Mucosa of stomach (tissue), 1 donor: ENCODE measurements around the gene ABCC4.

Experiments
- H3K27me3 ChIP-seq: one replicate; pipeline ENCODE4 v1.7.0; 2013; ENCODE audit warnings: mild to moderate bottlenecking, low read length; ENCODE audit not compliant: control insufficient read depth, insufficient read depth
- H3K36me3 ChIP-seq: one replicate; pipeline ENCODE4 v1.7.0; 2013; ENCODE audit warnings: low read length; ENCODE audit not compliant: control insufficient read depth, insufficient read depth
- H3K4me1 ChIP-seq: one replicate; pipeline ENCODE4 v1.7.0; 2013; ENCODE audit warnings: mild to moderate bottlenecking, low read length; ENCODE audit not compliant: control insufficient read depth, insufficient read depth
- H3K4me3 ChIP-seq: one replicate; pipeline ENCODE4 v1.7.0; 2013; ENCODE audit warnings: low read length
- H3K9ac ChIP-seq: one replicate; pipeline ENCODE4 v1.7.0; 2013; ENCODE audit warnings: mild to moderate bottlenecking, low read length, moderate library complexity
- H3K9me3 ChIP-seq: one replicate; pipeline ENCODE4 v1.7.0; 2013; ENCODE audit warnings: mild to moderate bottlenecking, low read length, moderate library complexity; ENCODE audit not compliant: control insufficient read depth
- donor health status: Pancreatic carcinoma.

The ABCC4 gene

DNA sequence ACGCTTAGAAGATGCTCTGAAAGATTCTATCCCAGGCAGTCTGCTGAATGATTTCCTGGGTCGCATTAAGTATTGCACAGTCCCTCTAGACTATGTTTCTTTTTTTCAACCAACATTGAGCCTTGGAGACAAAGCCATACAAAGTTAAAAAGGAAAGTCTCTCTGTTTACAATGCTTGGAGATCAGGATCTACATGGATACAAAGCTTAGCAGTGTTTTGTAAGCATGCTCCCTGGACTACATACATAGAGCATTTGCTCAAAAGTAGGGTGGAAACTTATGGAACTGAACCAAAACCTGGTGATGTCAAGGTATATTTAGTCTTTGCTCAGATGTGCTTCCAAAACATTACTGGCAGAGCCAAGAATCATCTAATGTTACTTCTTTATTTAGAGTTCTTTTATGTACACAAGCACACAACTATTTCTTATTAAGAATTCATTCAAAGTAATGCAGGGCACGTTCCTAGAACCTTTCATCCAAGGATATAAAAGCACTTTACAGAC, 241.2 kb downstream of the ABCC4 start:
- Histone ChIP-seq H3K27me3 (no peaks in the 10 kb centered on the region), H3K9me3 (no peaks in the 10 kb centered on the region), H3K9ac (no peak overlapping the region), H3K36me3 (no peaks in the 10 kb centered on the region), H3K4me3 (no peak overlapping the region), H3K4me1 (no peaks in the 10 kb centered on the region)

DNA sequence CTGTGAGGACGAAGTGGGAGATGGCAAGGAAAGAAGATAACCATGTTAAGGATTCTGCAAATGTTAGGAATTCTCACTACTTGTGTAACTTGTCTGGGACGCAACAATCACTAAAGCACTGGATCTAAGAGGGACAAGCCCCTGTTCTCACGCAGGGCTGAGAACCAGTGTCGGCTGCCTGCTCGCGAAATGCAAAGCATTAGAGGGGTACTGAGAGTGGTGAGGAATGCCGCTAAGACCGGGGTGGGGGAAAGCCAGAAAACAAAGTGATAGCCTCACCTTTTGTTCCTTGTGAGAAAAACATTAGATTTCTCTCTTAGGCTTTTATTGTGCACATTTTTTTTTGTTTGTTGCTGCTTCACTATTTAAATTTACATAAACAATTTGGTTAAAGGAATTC, 241.9 kb downstream of the ABCC4 start:
- H3K4me1 ChIP-seq = no peaks in the 10 kb centered on the region
- no peaks in the 10 kb centered on the region for H3K9me3 ChIP-seq
- H3K4me3 ChIP-seq = no peak overlapping the region
- no peaks in the 10 kb centered on the region for H3K36me3 ChIP-seq
- H3K27me3 ChIP-seq = no peaks in the 10 kb centered on the region
- no peak overlapping the region for H3K9ac ChIP-seq

DNA sequence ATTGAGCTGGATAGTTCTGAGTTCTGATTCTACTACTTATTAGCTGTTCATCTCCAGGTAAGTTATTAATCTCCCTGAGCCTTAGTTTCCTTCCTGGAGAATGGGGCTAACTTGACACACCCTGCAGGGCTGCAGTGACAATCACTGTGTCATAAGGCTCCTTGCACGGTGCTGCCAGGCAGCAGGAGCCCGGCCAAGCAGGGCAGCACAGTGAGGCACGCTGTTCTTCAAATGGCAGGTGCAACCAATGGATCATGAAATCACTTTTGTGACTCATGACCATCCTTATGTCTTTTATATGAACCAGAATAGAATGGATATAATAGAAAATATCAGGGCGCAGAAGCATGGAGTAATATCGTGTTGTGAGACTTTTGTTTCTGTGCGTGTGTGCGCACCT, 242.6 kb downstream of the ABCC4 start:
- Histone ChIP-seq H3K36me3 (no peaks in the 10 kb centered on the region), H3K27me3 (no peaks in the 10 kb centered on the region)

DNA sequence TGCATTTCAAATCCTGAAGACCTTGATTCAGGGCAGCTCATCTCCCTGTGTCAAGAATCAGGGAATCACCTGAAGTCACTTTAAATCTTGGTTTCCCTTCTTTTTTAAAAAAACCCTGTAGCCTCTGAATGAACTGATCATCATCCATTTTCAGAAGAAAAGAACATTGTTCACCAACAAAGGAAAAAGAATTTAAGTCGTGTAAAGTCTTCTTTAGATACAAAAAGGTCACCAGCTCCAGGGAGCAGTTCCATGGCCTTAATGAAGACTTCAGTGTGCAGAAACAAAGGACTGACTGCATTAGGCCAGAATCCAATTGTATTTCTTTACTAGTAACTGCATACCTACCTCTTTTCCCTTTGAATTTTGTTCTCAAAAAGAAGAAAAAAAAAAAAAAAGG, 245.0 kb downstream of the ABCC4 start:
- Histone ChIP-seq H3K9ac (no peak overlapping the region), H3K27me3 (no peaks in the 10 kb centered on the region), H3K9me3 (no peaks in the 10 kb centered on the region), H3K4me3 (no peak overlapping the region), H3K4me1 (no peaks in the 10 kb centered on the region), H3K36me3 (no peaks in the 10 kb centered on the region)

More for the DNA sequence above, 242.6 kb downstream of the ABCC4 start:
- no peak overlapping the region for H3K4me3 ChIP-seq
- no peak overlapping the region for H3K9ac ChIP-seq
- H3K9me3 ChIP-seq = no peaks in the 10 kb centered on the region
- H3K4me1 ChIP-seq = no peaks in the 10 kb centered on the region

DNA sequence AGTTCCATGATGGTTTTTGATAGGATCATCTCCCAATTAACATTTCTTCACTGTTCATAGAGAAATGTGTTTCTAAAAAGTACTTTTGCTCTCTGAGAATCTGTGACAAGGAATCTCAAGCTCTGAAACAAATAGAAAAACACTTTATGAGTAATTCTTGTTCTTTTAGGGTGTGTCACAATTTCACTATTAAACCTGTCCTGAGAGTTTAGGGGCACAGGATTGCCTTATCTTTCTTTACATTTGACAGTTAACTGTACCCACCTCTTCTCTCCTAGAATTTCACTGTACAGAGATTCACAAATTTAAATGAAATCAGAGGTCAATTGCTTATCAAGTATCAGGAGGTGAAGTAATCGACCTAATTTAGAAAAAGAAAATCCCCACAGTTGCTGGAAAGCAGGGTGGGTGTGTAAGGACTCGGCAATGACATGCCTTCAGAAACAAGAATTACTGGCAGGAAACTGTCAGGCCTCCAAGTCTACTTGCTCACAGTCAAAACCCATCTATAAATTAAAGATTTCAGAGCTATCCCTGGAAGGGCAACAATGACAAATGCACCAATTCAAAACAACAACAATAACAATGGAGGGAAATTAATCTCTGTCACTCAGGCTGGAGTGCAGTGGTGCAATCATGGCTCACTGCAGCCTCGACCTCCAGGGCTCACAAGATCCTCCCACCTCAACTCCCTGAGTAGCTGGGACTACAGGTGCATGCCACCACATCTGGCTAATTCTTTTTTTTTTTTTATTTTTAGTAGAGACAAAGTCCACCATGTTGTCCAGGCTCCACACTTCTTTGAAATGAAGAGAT, 250.2 kb downstream of the ABCC4 start:
- no peak overlapping the region for H3K4me3 ChIP-seq
- H3K27me3 ChIP-seq = no peaks in the 10 kb centered on the region
- H3K9ac ChIP-seq = no peak overlapping the region
- H3K9me3 ChIP-seq = no peaks in the 10 kb centered on the region
- no peaks in the 10 kb centered on the region for H3K36me3 ChIP-seq
- H3K4me1 ChIP-seq = peaks cover 7% of the 10 kb centered on the region

DNA sequence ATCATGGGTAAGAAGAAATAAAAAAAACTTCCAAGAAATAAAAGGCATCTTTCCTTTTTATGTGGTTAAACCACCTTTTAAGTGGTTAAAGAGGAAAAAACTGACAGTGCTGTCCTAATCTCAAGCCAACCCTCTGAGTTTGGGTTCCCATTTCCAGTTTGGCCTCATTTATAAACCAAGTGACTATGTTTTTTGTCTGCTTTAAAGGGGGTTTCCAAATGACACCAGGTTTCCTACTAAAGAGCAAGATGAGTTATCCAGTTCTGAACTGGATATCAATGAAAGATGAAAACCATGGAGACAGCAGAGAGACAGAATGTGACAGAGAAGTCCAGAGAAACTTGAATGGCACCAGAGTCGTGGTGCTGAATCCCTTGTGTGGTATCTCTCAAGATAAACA, 251.5 kb downstream of the ABCC4 start:
- Histone ChIP-seq H3K9ac (no peak overlapping the region), H3K4me3 (no peak overlapping the region), H3K9me3 (no peaks in the 10 kb centered on the region), H3K36me3 (no peaks in the 10 kb centered on the region), H3K27me3 (no peaks in the 10 kb centered on the region), H3K4me1 (peaks cover 7% of the 10 kb centered on the region)

DNA sequence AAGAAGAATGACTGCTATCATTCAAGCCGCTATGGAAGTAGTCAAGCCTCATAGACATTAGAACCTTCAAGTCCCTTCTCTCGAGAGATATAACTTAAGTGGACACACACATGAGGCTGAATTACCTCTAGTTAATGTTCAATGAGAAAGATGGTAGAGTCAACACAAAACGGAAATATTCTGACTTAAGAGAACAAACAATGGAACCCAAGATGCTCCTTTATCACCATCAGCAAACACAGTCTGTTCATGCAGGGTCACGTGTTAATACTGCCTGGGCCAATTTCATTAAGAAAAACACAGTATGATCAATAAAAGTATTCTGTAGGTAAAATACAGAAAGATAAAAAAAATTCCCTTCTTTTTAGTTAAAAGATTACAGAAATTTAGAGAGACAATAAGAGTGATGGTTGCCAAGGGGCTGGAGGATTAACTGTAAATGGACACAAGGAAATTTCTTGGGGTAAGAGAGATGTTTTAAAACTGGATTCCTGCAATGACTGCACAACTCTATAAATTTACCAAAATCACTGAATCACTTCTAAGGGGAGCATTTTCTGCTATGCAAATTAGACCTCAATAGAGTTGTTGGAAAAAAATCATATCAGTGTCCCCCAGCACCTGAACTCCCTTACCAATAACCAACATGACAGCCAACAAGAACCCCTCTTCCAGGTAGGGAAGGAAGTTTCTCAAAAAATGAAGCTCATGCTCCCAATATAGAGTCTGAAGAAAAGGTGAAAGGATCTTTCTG, 256.6 kb downstream of the ABCC4 start:
- Histone ChIP-seq H3K9me3 (no peaks in the 10 kb centered on the region), H3K9ac (no peak overlapping the region), H3K4me1 (no peaks in the 10 kb centered on the region), H3K27me3 (no peaks in the 10 kb centered on the region), H3K36me3 (no peaks in the 10 kb centered on the region), H3K4me3 (no peak overlapping the region)

DNA sequence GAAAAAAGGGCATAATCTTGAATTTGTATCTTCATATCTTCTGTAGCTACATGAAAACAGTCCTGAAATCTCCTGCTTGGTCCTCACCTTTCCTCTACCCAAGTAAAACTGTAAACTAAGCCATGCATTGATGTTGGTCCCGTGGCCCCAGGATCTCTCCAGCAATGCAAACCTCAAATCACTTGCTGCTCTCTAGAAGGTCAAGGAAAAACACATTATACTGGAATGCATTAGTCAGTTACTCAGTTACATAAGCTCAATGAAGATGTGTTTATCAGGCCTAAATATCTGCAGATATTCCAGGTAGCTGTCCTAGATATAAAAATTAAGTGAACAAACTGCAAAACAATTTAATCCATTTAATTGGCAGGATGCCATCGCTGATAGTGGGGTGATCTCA, 261.8 kb downstream of the ABCC4 start:
- Histone ChIP-seq H3K4me1 (no peaks in the 10 kb centered on the region), H3K36me3 (no peaks in the 10 kb centered on the region), H3K9ac (no peak overlapping the region), H3K9me3 (no peaks in the 10 kb centered on the region), H3K4me3 (no peak overlapping the region), H3K27me3 (no peaks in the 10 kb centered on the region)

DNA sequence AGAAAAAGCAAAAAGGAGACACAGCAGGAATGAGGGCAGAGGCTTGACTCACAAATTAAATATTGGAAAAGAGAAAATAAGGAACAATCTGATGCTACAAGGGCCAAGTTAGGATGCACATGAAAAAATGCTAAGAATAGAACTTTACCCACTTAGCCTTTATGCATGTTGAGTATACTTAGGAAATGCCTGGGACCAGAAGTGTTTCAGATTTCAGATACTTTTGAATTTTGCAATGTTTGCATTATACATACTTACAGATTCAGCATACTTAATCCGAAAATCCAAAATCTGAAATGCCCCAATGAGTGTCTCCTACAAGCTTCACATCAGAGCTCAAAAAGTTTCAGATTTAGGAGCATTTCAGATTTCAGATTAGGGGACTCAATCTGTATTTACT, 262.3 kb downstream of the ABCC4 start:
- Histone ChIP-seq H3K4me3 (no peak overlapping the region), H3K4me1 (peaks cover 4% of the 10 kb centered on the region), H3K9me3 (no peaks in the 10 kb centered on the region), H3K9ac (no peak overlapping the region), H3K36me3 (no peaks in the 10 kb centered on the region), H3K27me3 (no peaks in the 10 kb centered on the region)

DNA sequence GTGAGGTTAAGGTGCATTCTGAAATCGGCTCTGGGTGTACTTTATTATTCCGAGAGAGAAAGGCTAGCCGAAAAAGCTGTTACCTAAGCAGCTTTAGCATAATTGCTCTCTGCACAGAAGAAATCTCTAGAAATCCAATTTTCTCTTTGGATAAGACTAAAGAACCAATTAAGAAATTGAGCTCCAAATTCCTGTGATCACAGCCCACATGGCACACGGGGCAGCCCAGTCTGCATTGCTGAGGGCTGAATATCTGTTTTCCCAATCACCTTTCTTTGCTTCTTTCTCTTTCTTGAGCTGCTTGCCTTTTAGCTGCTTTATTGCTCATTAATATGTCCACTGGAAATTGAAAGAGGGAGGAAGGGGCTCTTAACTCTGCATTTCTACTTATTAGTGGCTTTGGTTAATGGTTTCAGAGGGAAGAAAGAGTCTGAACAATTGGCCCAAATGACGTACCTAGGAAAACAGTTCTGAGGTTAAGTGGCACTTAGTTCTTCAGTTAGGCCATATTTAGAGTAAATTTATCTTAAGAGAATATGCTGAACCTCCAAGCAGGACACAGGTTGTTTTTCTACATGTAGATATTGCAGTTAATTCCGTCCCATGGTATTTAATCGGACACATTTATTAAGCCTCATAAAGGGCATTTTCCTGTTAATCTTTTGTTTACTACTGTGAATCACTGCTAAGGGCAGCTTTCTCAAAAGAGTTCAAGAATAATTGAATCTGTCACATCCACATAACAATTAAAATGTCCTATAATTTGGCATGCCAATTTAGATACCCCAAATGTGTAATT, 265.7 kb downstream of the ABCC4 start:
- Histone ChIP-seq H3K9me3 (no peaks in the 10 kb centered on the region), H3K4me3 (no peak overlapping the region), H3K27me3 (no peaks in the 10 kb centered on the region), H3K4me1 (peaks cover 8% of the 10 kb centered on the region), H3K9ac (no peak overlapping the region), H3K36me3 (no peaks in the 10 kb centered on the region)

DNA sequence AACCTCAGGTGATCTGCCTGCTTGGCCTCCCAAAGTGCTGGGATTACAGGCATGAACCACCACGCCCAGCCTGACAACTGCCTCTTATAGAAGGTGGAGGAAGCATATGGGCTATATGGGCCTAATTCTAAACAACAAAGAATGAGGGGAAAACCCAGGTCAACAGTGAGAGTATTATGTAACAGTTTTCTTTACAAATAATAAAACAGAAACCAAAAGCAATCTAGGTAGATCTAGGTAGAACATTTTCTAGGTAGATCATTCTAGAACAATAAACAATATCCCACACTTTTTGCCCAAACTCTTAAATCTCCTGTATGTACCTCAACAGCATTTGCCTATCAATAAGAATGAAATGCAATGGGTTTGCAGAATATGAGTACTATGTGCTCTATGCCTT, 267.4 kb downstream of the ABCC4 start:
- Histone ChIP-seq H3K36me3 (no peaks in the 10 kb centered on the region), H3K9ac (no peak overlapping the region), H3K9me3 (no peaks in the 10 kb centered on the region), H3K27me3 (no peaks in the 10 kb centered on the region), H3K4me1 (peaks cover 8% of the 10 kb centered on the region), H3K4me3 (no peak overlapping the region)

DNA sequence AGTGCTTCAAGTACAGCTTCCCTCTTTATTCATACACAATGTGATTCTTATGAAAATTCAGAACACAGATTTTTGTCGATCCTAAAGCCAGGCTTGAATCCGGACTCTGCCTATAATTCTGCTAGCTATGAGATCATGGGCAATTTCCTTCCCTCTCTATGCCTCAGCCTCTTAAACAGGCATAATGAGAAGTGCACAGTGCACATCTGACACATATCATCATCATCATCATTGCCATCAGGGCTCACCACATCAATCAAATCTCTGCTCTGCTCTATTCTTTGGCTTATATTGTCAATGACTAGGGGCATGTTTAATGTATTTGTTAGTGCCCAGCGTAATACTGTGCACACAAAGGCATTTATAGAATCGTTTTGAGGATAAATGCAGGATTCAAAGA, 269.1 kb downstream of the ABCC4 start:
- Histone ChIP-seq H3K9ac (no peak overlapping the region), H3K4me1 (peaks cover 8% of the 10 kb centered on the region), H3K4me3 (no peak overlapping the region), H3K36me3 (no peaks in the 10 kb centered on the region), H3K27me3 (no peaks in the 10 kb centered on the region), H3K9me3 (no peaks in the 10 kb centered on the region)
